Neural cell (in vitro differentiated cells): ENCODE measurements around the gene IFFO2.

Source experiments
- EP300 ChIP-seq: fragments of 450-650 bp; conservative IDR thresholded peaks from 2 replicates; pipeline ENCODE4 v1.6.1; 2014; ENCODE audit warnings: antibody characterized with exemption, mild to moderate bottlenecking, moderate library complexity; ENCODE audit not compliant: poor library complexity, severe bottlenecking
- EZH2 ChIP-seq: fragments of 200-600, 300-800 bp; shearing (Covaris generic), sonication (generic); IDR thresholded peaks from 2 replicates; pipeline ENCODE4 v1.6.1; 2014; ENCODE audit warnings: antibody characterized with exemption, low read length, borderline replicate concordance, mild to moderate bottlenecking; ENCODE audit not compliant: insufficient read depth, poor library complexity, severe bottlenecking
- POLR2AphosphoS5 ChIP-seq: IDR thresholded peaks from 2 replicates; pipeline ENCODE4 v1.6.1; 2012
- RAD21 ChIP-seq: fragments of 450-650 bp; conservative IDR thresholded peaks from 2 replicates; pipeline ENCODE4 v1.6.1; 2014; ENCODE audit warnings: antibody characterized with exemption, mild to moderate bottlenecking, moderate library complexity
- TF ChIP-seq, protein P1 (sequence below): fragments of 450-650 bp; IDR thresholded peaks from 2 replicates; pipeline ENCODE4 v1.5.1; 2014; ENCODE audit warnings: antibody characterized with exemption, mild to moderate bottlenecking, moderate library complexity; ENCODE audit not compliant: poor library complexity, severe bottlenecking
- TF ChIP-seq, protein P2 (sequence below): IDR thresholded peaks from 2 replicates; pipeline ENCODE4 v1.6.1; 2012; ENCODE audit warnings: borderline replicate concordance

DNA sequence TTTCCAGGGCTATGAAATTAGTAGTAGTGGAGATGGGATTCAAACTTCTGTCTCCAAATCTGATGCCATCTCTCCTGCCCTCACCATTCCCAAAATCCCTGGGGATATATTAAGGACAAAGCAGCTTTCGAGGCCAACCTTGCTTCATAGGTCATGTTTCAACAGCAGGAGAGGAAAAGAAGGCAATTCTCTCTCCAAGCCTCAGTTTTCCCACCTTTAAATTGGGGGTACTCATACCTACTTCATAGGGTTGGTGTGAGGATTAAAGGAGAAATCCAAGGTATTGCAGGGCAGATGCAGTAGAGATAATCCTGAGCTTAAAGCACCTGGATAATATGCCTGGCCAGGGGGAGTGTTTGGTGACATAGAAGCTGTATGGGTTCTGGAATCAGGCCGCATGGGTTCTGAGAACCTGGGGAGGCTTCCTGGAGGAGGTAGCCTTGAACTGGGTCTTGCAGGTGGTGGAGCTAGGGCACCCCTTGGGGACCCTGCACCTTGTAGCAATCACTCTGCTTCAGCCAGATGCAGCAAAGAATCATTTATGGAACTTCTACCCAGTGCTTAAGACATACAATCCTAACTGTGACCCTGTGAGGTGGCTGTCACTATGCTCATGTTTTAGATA is 10.7 kb upstream of the IFFO2 start:
- TF ChIP-seq, protein P1, sequence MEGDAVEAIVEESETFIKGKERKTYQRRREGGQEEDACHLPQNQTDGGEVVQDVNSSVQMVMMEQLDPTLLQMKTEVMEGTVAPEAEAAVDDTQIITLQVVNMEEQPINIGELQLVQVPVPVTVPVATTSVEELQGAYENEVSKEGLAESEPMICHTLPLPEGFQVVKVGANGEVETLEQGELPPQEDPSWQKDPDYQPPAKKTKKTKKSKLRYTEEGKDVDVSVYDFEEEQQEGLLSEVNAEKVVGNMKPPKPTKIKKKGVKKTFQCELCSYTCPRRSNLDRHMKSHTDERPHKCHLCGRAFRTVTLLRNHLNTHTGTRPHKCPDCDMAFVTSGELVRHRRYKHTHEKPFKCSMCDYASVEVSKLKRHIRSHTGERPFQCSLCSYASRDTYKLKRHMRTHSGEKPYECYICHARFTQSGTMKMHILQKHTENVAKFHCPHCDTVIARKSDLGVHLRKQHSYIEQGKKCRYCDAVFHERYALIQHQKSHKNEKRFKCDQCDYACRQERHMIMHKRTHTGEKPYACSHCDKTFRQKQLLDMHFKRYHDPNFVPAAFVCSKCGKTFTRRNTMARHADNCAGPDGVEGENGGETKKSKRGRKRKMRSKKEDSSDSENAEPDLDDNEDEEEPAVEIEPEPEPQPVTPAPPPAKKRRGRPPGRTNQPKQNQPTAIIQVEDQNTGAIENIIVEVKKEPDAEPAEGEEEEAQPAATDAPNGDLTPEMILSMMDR = no peak
- TF ChIP-seq EP300 (no peak), POLR2AphosphoS5 (no peak), EZH2 (no peak), RAD21 (no peak)
- TF ChIP-seq, protein P2, sequence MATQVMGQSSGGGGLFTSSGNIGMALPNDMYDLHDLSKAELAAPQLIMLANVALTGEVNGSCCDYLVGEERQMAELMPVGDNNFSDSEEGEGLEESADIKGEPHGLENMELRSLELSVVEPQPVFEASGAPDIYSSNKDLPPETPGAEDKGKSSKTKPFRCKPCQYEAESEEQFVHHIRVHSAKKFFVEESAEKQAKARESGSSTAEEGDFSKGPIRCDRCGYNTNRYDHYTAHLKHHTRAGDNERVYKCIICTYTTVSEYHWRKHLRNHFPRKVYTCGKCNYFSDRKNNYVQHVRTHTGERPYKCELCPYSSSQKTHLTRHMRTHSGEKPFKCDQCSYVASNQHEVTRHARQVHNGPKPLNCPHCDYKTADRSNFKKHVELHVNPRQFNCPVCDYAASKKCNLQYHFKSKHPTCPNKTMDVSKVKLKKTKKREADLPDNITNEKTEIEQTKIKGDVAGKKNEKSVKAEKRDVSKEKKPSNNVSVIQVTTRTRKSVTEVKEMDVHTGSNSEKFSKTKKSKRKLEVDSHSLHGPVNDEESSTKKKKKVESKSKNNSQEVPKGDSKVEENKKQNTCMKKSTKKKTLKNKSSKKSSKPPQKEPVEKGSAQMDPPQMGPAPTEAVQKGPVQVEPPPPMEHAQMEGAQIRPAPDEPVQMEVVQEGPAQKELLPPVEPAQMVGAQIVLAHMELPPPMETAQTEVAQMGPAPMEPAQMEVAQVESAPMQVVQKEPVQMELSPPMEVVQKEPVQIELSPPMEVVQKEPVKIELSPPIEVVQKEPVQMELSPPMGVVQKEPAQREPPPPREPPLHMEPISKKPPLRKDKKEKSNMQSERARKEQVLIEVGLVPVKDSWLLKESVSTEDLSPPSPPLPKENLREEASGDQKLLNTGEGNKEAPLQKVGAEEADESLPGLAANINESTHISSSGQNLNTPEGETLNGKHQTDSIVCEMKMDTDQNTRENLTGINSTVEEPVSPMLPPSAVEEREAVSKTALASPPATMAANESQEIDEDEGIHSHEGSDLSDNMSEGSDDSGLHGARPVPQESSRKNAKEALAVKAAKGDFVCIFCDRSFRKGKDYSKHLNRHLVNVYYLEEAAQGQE = no peak
